HEK293T (cell line): ENCODE data around the gene IFIT1B.

Experiments used
- ARNT ChIP-seq: fragments of 450-650 bp; IDR thresholded peaks from 2 replicates; pipeline ENCODE4 v1.6.1; 2017; ENCODE audit warnings: mild to moderate bottlenecking
- BHLHE40 ChIP-seq: fragments of 450-650 bp; IDR thresholded peaks from 2 replicates; pipeline ENCODE4 v1.6.1; 2016; ENCODE audit warnings: mild to moderate bottlenecking, moderate library complexity, borderline replicate concordance
- ELF4 ChIP-seq: fragments of 450-650 bp; IDR thresholded peaks from 2 replicates; pipeline ENCODE4 v1.6.1; 2017; ENCODE audit warnings: antibody characterized with exemption
- L3MBTL2 ChIP-seq: fragments of 450-650 bp; conservative IDR thresholded peaks from 2 replicates; pipeline ENCODE4 v1.6.1; 2016; ENCODE audit warnings: mild to moderate bottlenecking
- SUZ12 ChIP-seq: fragments of 450-650 bp; IDR thresholded peaks from 2 replicates; pipeline ENCODE4 v1.6.1; 2016; ENCODE audit warnings: mild to moderate bottlenecking
- TARDBP ChIP-seq: fragments of 450-650 bp; IDR thresholded peaks from 2 replicates; pipeline ENCODE4 v1.6.1; 2016

DNA sequence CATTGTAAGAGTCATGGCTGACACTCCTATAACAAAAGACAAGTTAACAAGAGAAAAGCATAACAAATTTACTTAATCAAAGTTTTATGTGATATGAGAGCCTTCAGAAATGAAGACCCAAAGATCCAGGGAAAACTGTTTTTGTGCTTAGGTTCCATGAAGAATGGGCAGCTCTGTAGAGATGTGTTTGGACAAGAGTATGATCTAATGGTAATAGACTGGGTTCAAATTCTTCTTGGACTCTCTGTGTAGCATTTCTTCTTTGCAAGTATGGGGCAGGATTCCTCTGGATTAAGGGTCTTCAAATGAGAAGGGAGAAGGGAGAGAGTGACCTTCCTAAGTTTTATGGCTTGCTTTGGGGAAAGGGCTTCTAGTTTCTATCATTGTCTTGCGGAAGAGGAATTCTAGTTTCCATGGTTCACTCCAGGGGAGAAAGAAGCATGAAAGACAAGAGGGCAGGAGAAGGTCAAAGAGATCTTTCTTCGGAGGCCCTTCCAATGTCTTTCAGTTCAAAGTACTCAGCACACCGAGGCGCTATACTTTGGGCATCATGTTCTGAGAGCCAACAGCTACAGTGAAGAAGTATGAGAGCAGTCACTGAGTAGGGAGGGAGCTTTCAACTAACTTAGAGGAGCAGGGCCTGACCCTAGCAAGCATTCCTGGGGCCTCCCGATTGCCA lies 34.6 kb upstream of the IFIT1B start:
- no peak for TF ChIP-seq TARDBP
- no peak for TF ChIP-seq ELF4
- no peak for TF ChIP-seq L3MBTL2
- TF ChIP-seq ARNT, result no peak
- TF ChIP-seq BHLHE40, result no peak
- no peak for TF ChIP-seq SUZ12
